Activated T-cell treated with anti-CD3 and anti-CD28 coated beads, Interleukin-2, amount 50 U/mL, for 72 hours (primary cell): ENCODE measurements around the gene LMO2. TPM values are rescaled to one million over a fixed set of nuclear protein-coding genes. Genes with fewer than 3 reads are reported as not detected.
"Not testable (repeated sequence)": the region's sequence is repeated elsewhere in the genome, so short reads cannot be mapped to it uniquely, and the experiment has no call there.

Experiments used
- ATAC-seq, 2 donors: fragments of 150-1000 bp; cut with Tn5 transposase; replicated peaks in 1 of 2; 2 replicates each; pipeline ENCODE4 v1.10.0; 2021; ENCODE audit warnings: moderate library complexity in 2 of 2, mild to moderate bottlenecking in 1 of 2
- DNase-seq, 2 donors: peaks; one replicate each; pipeline ENCODE4 v3.0.0; 2021 to 2022; ENCODE audit warnings: mixed read lengths in 1 of 2
- H3K27ac Mint-ChIP-seq: one replicate; pipeline ENCODE4 v1.8.0; 2022; ENCODE audit warnings: mild to moderate bottlenecking, moderate library complexity, mixed read lengths
- H3K27me3 Mint-ChIP-seq: one replicate; pipeline ENCODE4 v1.8.0; 2022; ENCODE audit warnings: low read depth, mixed read lengths
- H3K36me3 Mint-ChIP-seq, 2 donors: one replicate each; pipeline ENCODE4 v1.8.0; 2022; ENCODE audit warnings: mixed read lengths in 2 of 2, mild to moderate bottlenecking in 1 of 2; ENCODE audit not compliant: insufficient read depth in 2 of 2
- H3K4me1 Mint-ChIP-seq: one replicate; pipeline ENCODE4 v1.8.0; 2022; ENCODE audit warnings: low read depth, mixed read lengths
- H3K4me3 Mint-ChIP-seq, 2 donors: one replicate each; pipeline ENCODE4 v1.8.0; 2022; ENCODE audit warnings: mild to moderate bottlenecking in 2 of 2, mixed read lengths in 2 of 2, moderate library complexity in 2 of 2
- H3K9me3 Mint-ChIP-seq, 2 donors: one replicate each; pipeline ENCODE4 v1.8.0; 2022; ENCODE audit warnings: mixed read lengths in 2 of 2
- total RNA-seq, 2 donors: library from RNA; stranded (reverse); gene quantifications; one replicate each; pipeline ENCODE4 v1.2.3, GENCODE V29; 2022

Gene LMO2
- total RNA-seq, 2 donors from 2014 or later, result not detected

GRCh38 chr11:33926671-33927552 lies 35.0 kb upstream of the LMO2 start:
- DNase-seq (no peak), ATAC-seq (no peak)
- H3K4me1 Mint-ChIP-seq, result no peaks in the 10 kb centered on the region
- H3K4me3 Mint-ChIP-seq, result no peak overlapping the region
- peaks cover 61% of the 10 kb centered on the region for H3K27me3 Mint-ChIP-seq
- no peak overlapping the region for H3K27ac Mint-ChIP-seq
- H3K36me3 Mint-ChIP-seq, result peaks cover 1 to 5% of the 10 kb centered on the region in 2 donors
- H3K9me3 Mint-ChIP-seq, result peaks cover 0 to 3% of the 10 kb centered on the region in 2 donors

GRCh38 chr11:33924341-33924740 lies 32.5 kb upstream of the LMO2 start:
- Mint-ChIP-seq H3K9me3 (peaks cover 0 to 2% of the 10 kb centered on the region in 2 donors), H3K27ac (no peak overlapping the region), H3K27me3 (peaks cover 67% of the 10 kb centered on the region)

GRCh38 chr11:33923626-33924025 lies 31.8 kb upstream of the LMO2 start:
- H3K36me3 Mint-ChIP-seq, result no peaks in the 10 kb centered on the region
- H3K27ac Mint-ChIP-seq, result no peak overlapping the region
- H3K27me3 Mint-ChIP-seq, result peaks cover 66% of the 10 kb centered on the region
- H3K4me1 Mint-ChIP-seq, result peaks cover 11% of the 10 kb centered on the region
- no peak overlapping the region for H3K4me3 Mint-ChIP-seq
- DNase-seq, result no peak
- ATAC-seq, result no peak
- H3K9me3 Mint-ChIP-seq, result peaks cover 0 to 2% of the 10 kb centered on the region in 2 donors

More at GRCh38 chr11:33924341-33924740, 32.5 kb upstream of the LMO2 start:
- no peak for DNase-seq
- Mint-ChIP-seq H3K4me1 (peaks cover 11% of the 10 kb centered on the region), H3K4me3 (no peak overlapping the region), H3K36me3 (no peaks in the 10 kb centered on the region)
- ATAC-seq, result no peak

GRCh38 chr11:33920838-33921613 lies 29.1 kb upstream of the LMO2 start:
- ATAC-seq, result peak; percentile 35 to 54
- Mint-ChIP-seq H3K27ac (no peak overlapping the region), H3K4me1 (peaks cover 11% of the 10 kb centered on the region), H3K36me3 (no peaks in the 10 kb centered on the region), H3K9me3 (peaks cover 0 to 2% of the 10 kb centered on the region in 2 donors), H3K4me3 (no peak overlapping the region), H3K27me3 (peaks cover 71% of the 10 kb centered on the region)
- peak in 1 of 2 donors; percentile 18 for DNase-seq

GRCh38 chr11:33919645-33920044 lies 27.8 kb upstream of the LMO2 start:
- H3K4me3 Mint-ChIP-seq, result no peak overlapping the region
- peaks cover 0 to 2% of the 10 kb centered on the region in 2 donors for H3K9me3 Mint-ChIP-seq
- H3K36me3 Mint-ChIP-seq, result no peaks in the 10 kb centered on the region
- H3K27me3 Mint-ChIP-seq, result peaks cover 75% of the 10 kb centered on the region
- peaks cover 11% of the 10 kb centered on the region for H3K4me1 Mint-ChIP-seq
- no peak overlapping the region for H3K27ac Mint-ChIP-seq
- DNase-seq, result no peak
- ATAC-seq, result no peak

- not testable (repeated sequence) for H3K9me3 Mint-ChIP-seq, H3K27ac Mint-ChIP-seq, H3K36me3 Mint-ChIP-seq, ATAC-seq, H3K4me3 Mint-ChIP-seq, DNase-seq
- Mint-ChIP-seq H3K27me3 (peaks cover 60% of the 10 kb centered on the region), H3K4me1 (peaks cover 14% of the 10 kb centered on the region)
Measured at GRCh38 chr11:33917402-33917801, 25.5 kb upstream of the LMO2 start.

- H3K9me3 Mint-ChIP-seq, result peaks cover 4 to 6% of the 10 kb centered on the region in 2 donors
- no peak overlapping the region for H3K27ac Mint-ChIP-seq
- H3K4me3 Mint-ChIP-seq, result no peak overlapping the region
- ATAC-seq, result no peak
- H3K27me3 Mint-ChIP-seq, result peaks cover 64% of the 10 kb centered on the region
- DNase-seq, result no peak
- H3K36me3 Mint-ChIP-seq, result peaks cover 3 to 4% of the 10 kb centered on the region in 2 donors
- peaks cover 14% of the 10 kb centered on the region for H3K4me1 Mint-ChIP-seq
Measured at GRCh38 chr11:33916736-33917135, 24.9 kb upstream of the LMO2 start.

- H3K4me1 Mint-ChIP-seq, result peaks cover 3% of the 10 kb centered on the region
- H3K36me3 Mint-ChIP-seq, result peaks cover 3 to 4% of the 10 kb centered on the region in 2 donors
- H3K27me3 Mint-ChIP-seq, result peaks cover 64% of the 10 kb centered on the region
- DNase-seq (no peak), ATAC-seq (no peak)
- H3K9me3 Mint-ChIP-seq, result peaks cover 4 to 6% of the 10 kb centered on the region in 2 donors
- H3K27ac Mint-ChIP-seq, result no peak overlapping the region
- H3K4me3 Mint-ChIP-seq, result no peak overlapping the region
Measured at GRCh38 chr11:33915526-33915925, 23.6 kb upstream of the LMO2 start.

- no peak overlapping the region for H3K4me3 Mint-ChIP-seq
- H3K9me3 Mint-ChIP-seq, result peaks cover 3 to 6% of the 10 kb centered on the region in 2 donors
- ATAC-seq, result no peak
- no peak for DNase-seq
- H3K4me1 Mint-ChIP-seq, result peaks cover 3% of the 10 kb centered on the region
- peaks cover 3 to 4% of the 10 kb centered on the region in 2 donors for H3K36me3 Mint-ChIP-seq
- no peak overlapping the region for H3K27ac Mint-ChIP-seq
- peaks cover 68% of the 10 kb centered on the region for H3K27me3 Mint-ChIP-seq
Measured at GRCh38 chr11:33913991-33914390, 22.1 kb upstream of the LMO2 start.

GRCh38 chr11:33912405-33913361 lies 20.8 kb upstream of the LMO2 start:
- H3K27ac Mint-ChIP-seq, result no peak overlapping the region
- H3K27me3 Mint-ChIP-seq, result peaks cover 71% of the 10 kb centered on the region
- H3K9me3 Mint-ChIP-seq, result peaks cover 3 to 6% of the 10 kb centered on the region in 2 donors
- DNase-seq, result no peak
- H3K36me3 Mint-ChIP-seq, result peaks cover 3 to 4% of the 10 kb centered on the region in 2 donors
- peaks cover 3% of the 10 kb centered on the region for H3K4me1 Mint-ChIP-seq
- H3K4me3 Mint-ChIP-seq, result no peak overlapping the region
- peak; percentile 45 to 49 for ATAC-seq

GRCh38 chr11:33910958-33911339 lies 19.1 kb upstream of the LMO2 start:
- Mint-ChIP-seq H3K27me3 (peaks cover 70% of the 10 kb centered on the region), H3K36me3 (peaks cover 3 to 4% of the 10 kb centered on the region in 2 donors), H3K4me3 (no peak overlapping the region), H3K27ac (no peak overlapping the region), H3K9me3 (peaks cover 3 to 6% of the 10 kb centered on the region in 2 donors), H3K4me1 (peaks cover 3% of the 10 kb centered on the region)
- ATAC-seq (no peak), DNase-seq (no peak)

- DNase-seq (no peak), ATAC-seq (no peak)
- H3K27ac Mint-ChIP-seq, result no peak overlapping the region
- H3K36me3 Mint-ChIP-seq, result peaks cover 3 to 6% of the 10 kb centered on the region in 2 donors
- H3K9me3 Mint-ChIP-seq, result peaks cover 3 to 8% of the 10 kb centered on the region in 2 donors
- H3K4me1 Mint-ChIP-seq, result peaks cover 3% of the 10 kb centered on the region
- H3K4me3 Mint-ChIP-seq, result no peak overlapping the region
- H3K27me3 Mint-ChIP-seq, result peaks cover 70% of the 10 kb centered on the region
Measured at GRCh38 chr11:33910296-33910957, 18.6 kb upstream of the LMO2 start.
